HCT116 (cell line): ENCODE data around the gene ST6GAL2. TPM values are rescaled to one million over a fixed set of nuclear protein-coding genes. Genes with fewer than 3 reads are reported as not detected.

ENCODE experiments used
- ATAC-seq: fragments of 200-7000 bp; cut with Tn5 transposase; 2 replicates; pipeline ENCODE4 v1.9.1; 2020; ENCODE audit warnings: mild to moderate bottlenecking, moderate library complexity
- BruUV-seq: library from RNA; stranded (reverse); fragments of 400-500 nt; replicated peaks from 2 replicates; lab custom pipeline; 2021; lab: Mats Ljungman, UMichigan
- CTCF ChIA-PET: fragments of 300-600 bp; sonication (Branson Sonifier 250); formaldehyde crosslinking; loops from one replicate; lab custom pipeline; 2021; ENCODE audit warnings: antibody characterized with exemption; lab: Charles Lee
- POLR2A ChIA-PET: fragments of 300-600, 350-600 bp; sonication (Branson Sonifier 250); formaldehyde crosslinking; loops from one replicate; lab custom pipeline; 2021; ENCODE audit warnings: antibody characterized with exemption; lab: Charles Lee
- RAD21 ChIA-PET, 2 experiments: fragments of 300-600 bp; sonication (Branson Sonifier 250); formaldehyde crosslinking; loops; one replicate each; lab custom pipeline; 2023; ENCODE audit warnings: low total read pairs in 2 of 2; ENCODE audit not compliant: uncharacterized antibody in 2 of 2, unreplicated experiment in 2 of 2, low non-redundant PET in 1 of 2; lab: Charles Lee
- DNase-seq: peaks from one replicate; pipeline ENCODE4 v3.0.0-alpha.2; 2010; ENCODE audit warnings: low read depth, low spot score
- H2AFZ ChIP-seq: fragments of 200-600 bp; shearing (Covaris generic), sonication (generic); 2 replicates; pipeline ENCODE4 v1.6.1; 2017; ENCODE audit warnings: low read depth, mixed run types, mixed read lengths, antibody characterized with exemption, low read length; ENCODE audit not compliant: poor library complexity, severe bottlenecking
- H3K27ac ChIP-seq: 2 replicates; pipeline ENCODE4 v1.5.1; 2012; ENCODE audit warnings: low read depth, low read length
- H3K27me3 ChIP-seq: fragments of 200-600 bp; sonication (generic); 2 replicates; pipeline ENCODE4 v1.6.1; 2016; ENCODE audit warnings: mixed run types, low read length, mixed read lengths; ENCODE audit not compliant: insufficient read depth
- H3K36me3 ChIP-seq, 2 experiments: fragments of 200-500 bp in 1 of 2; fragments of 200-600 bp in 1 of 2; sonication (Bioruptor generic) in 1 of 2; sonication (generic) in 1 of 2; 2 replicates each; pipeline versions ENCODE4 v1.5.1 to v1.6.1; 2014 to 2016; ENCODE audit warnings: low read length in 2 of 2, inconsistent platforms in 1 of 2, mixed read lengths in 1 of 2, mixed run types in 1 of 2; ENCODE audit not compliant: insufficient read depth in 2 of 2, control insufficient read depth in 1 of 2
- H3K4me1 ChIP-seq, 2 experiments: fragments of 200-600 bp in 1 of 2; sonication (generic) in 1 of 2; 2 replicates each; pipeline versions ENCODE4 v1.5.1 to v1.6.1; 2012 to 2017; ENCODE audit warnings: low read length in 2 of 2, inconsistent platforms in 1 of 2, mild to moderate bottlenecking in 1 of 2, mixed read lengths in 1 of 2, mixed run types in 1 of 2, moderate library complexity in 1 of 2; ENCODE audit not compliant: insufficient read depth in 2 of 2, control insufficient read depth in 1 of 2
- H3K4me2 ChIP-seq: fragments of 200-600 bp; sonication (generic); 2 replicates; pipeline ENCODE4 v1.6.1; 2017; ENCODE audit warnings: mixed run types, low read length, mixed read lengths
- H3K4me3 ChIP-seq, 2 experiments: fragments of 200-600 bp in 1 of 2; sonication (generic) in 1 of 2; replicated peaks in 1 of 2; 2 replicates each; pipeline ENCODE4 v1.5.1; 2011 to 2016; ENCODE audit warnings: low read length in 2 of 2, control low read depth in 1 of 2, low read depth in 1 of 2, mild to moderate bottlenecking in 1 of 2, mixed read lengths in 1 of 2, mixed run types in 1 of 2
- H3K79me2 ChIP-seq: fragments of 200-600 bp; sonication (generic); 2 replicates; pipeline ENCODE4 v1.6.1; 2017; ENCODE audit warnings: mild to moderate bottlenecking, mixed run types, low read length, moderate library complexity, mixed read lengths; ENCODE audit not compliant: insufficient read depth
- H3K9ac ChIP-seq: fragments of 200-600 bp; sonication (generic); 2 replicates; pipeline ENCODE4 v1.6.1; 2016; ENCODE audit warnings: low read length, mixed read lengths
- H3K9me2 ChIP-seq: fragments of 200-600 bp; sonication (generic), shearing (Covaris generic); 2 replicates; pipeline ENCODE4 v1.6.1; 2017; ENCODE audit warnings: mixed run types, mild to moderate bottlenecking, moderate library complexity; ENCODE audit not compliant: insufficient read depth
- H3K9me3 ChIP-seq, 2 experiments: fragments of 200-500 bp in 1 of 2; fragments of 200-600 bp in 1 of 2; sonication (Bioruptor generic) in 1 of 2; sonication (generic) in 1 of 2; 2 replicates each; pipeline ENCODE4 v1.6.1; 2014 to 2017; ENCODE audit warnings: low read length in 2 of 2, mixed read lengths in 2 of 2, inconsistent platforms in 1 of 2, low read depth in 1 of 2, mild to moderate bottlenecking in 1 of 2, mixed run types in 1 of 2, moderate library complexity in 1 of 2; ENCODE audit not compliant: control insufficient read depth in 1 of 2, insufficient read depth in 1 of 2
- H4K20me1 ChIP-seq: fragments of 200-600 bp; sonication (generic), shearing (Covaris generic); 2 replicates; pipeline ENCODE4 v1.6.1; 2017; ENCODE audit warnings: mixed run types, mild to moderate bottlenecking, moderate library complexity; ENCODE audit not compliant: insufficient read depth
- ATF3 ChIP-seq: IDR thresholded peaks from 2 replicates; pipeline ENCODE4 v1.6.1; 2012
- CBX3 ChIP-seq: IDR thresholded peaks from 2 replicates; pipeline ENCODE4 v1.6.1; 2012; ENCODE audit warnings: low read depth
- CEBPB ChIP-seq: IDR thresholded peaks from 2 replicates; pipeline ENCODE4 v1.6.1; 2012; ENCODE audit warnings: low read depth
- CTCF ChIP-seq, 3 experiments: fragments of 200-600 bp in 1 of 3; sonication (generic) in 1 of 3; IDR thresholded peaks in 2 of 3; conservative IDR thresholded peaks in 1 of 3; 2 replicates each; pipeline ENCODE4 v1.5.1; 2012 to 2017; ENCODE audit warnings: low read depth in 2 of 3, low read length in 2 of 3, antibody characterized with exemption in 1 of 3, borderline replicate concordance in 1 of 3, control low read depth in 1 of 3, mild to moderate bottlenecking in 1 of 3, mixed read lengths in 1 of 3, mixed run types in 1 of 3, moderate library complexity in 1 of 3; ENCODE audit not compliant: insufficient read depth in 1 of 3
- ELF1 ChIP-seq: IDR thresholded peaks from 2 replicates; pipeline ENCODE4 v1.6.1; 2012; ENCODE audit warnings: low read depth, borderline replicate concordance
- EZH2 ChIP-seq: fragments of 200-600 bp; sonication (generic); IDR thresholded peaks from 2 replicates; pipeline ENCODE4 v1.6.1; 2017; ENCODE audit warnings: antibody characterized with exemption, mixed run types
- FOSL1 ChIP-seq: IDR thresholded peaks from 2 replicates; pipeline ENCODE4 v1.6.1; 2012; ENCODE audit warnings: low read depth
- MAX ChIP-seq: IDR thresholded peaks from 2 replicates; pipeline ENCODE4 v1.6.1; 2012
- POLR2A ChIP-seq: IDR thresholded peaks from 2 replicates; pipeline ENCODE4 v1.7.0; 2011; ENCODE audit warnings: borderline replicate concordance; ENCODE audit not compliant: insufficient read depth, insufficient read length; ENCODE audit errors: extremely low read depth
- RAD21 ChIP-seq: IDR thresholded peaks from 2 replicates; pipeline ENCODE4 v1.6.1; 2012; ENCODE audit warnings: low read depth, mild to moderate bottlenecking
- REST ChIP-seq: IDR thresholded peaks from 2 replicates; pipeline ENCODE4 v1.6.1; 2012; ENCODE audit warnings: low read depth
- SIN3A ChIP-seq: IDR thresholded peaks from 2 replicates; pipeline ENCODE4 v1.6.1; 2012; ENCODE audit warnings: low read depth
- TCF7L2 ChIP-seq: IDR thresholded peaks from 2 replicates; pipeline ENCODE4 v1.7.0; 2011; ENCODE audit warnings: borderline replicate concordance, inconsistent platforms; ENCODE audit not compliant: insufficient read depth, insufficient read length; ENCODE audit errors: extremely low read depth
- ZBTB33 ChIP-seq: IDR thresholded peaks from 2 replicates; pipeline ENCODE4 v1.6.1; 2011; ENCODE audit warnings: mild to moderate bottlenecking, low read length, moderate library complexity; ENCODE audit not compliant: insufficient replicate concordance; ENCODE audit errors: extremely low read depth
- ZNF274 ChIP-seq: fragments of 200-500 bp; sonication (Bioruptor generic); IDR thresholded peaks from 2 replicates; pipeline ENCODE4 v1.6.1; 2014; ENCODE audit warnings: mild to moderate bottlenecking, low read depth, low read length, inconsistent platforms
- intact Hi-C: fragments of 100-400 bp; cut with micrococcal nuclease; formaldehyde crosslinking; loops from 2 replicates; pipeline ENCODE4 v1.10.0; 2022
- total RNA-seq: library from RNA; stranded (reverse); gene quantifications from one replicate; pipeline ENCODE4 v1.2.1, GENCODE V29; 2021; ENCODE audit not compliant: unreplicated experiment

ST6GAL2 gene
- total RNA-seq, 1 experiment from 2014 or later, result not detected

GRCh38 chr2:106892048-106892447 is 6.1 kb upstream of the ST6GAL2 start:
- Histone ChIP-seq H3K4me3 (no peak overlapping the region), H3K27ac (no peak overlapping the region), H4K20me1 (no peaks in the 10 kb centered on the region), H3K4me2 (no peak overlapping the region), H3K9ac (no peak overlapping the region), H3K4me1 (no peaks in the 10 kb centered on the region), H3K27me3 (no peaks in the 10 kb centered on the region), H3K9me2 (no peaks in the 10 kb centered on the region), H3K36me3 (no peaks in the 10 kb centered on the region), H3K79me2 (no peaks in the 10 kb centered on the region), H3K9me3 (peaks cover 3 to 22% of the 10 kb centered on the region in 2 experiments; a peak in 2 of 4 replicates), H2AFZ (no peak overlapping the region)
- no peak for ATAC-seq
- intact Hi-C loops, result no loop called here
- DNase-seq, result no peak
- CTCF ChIA-PET, result no interaction called here
- RAD21 ChIA-PET, result no interaction called here
- no TSS peak for BruUV-seq
- TF ChIP-seq RAD21, result no peak
- no peak for TF ChIP-seq MAX
- no peak for TF ChIP-seq POLR2A
- no peak for TF ChIP-seq ELF1
- no peak for TF ChIP-seq TCF7L2
- no peak for TF ChIP-seq CTCF (IDR thresholded peaks at IDR 0.05 in 2 of 3, conservative IDR thresholded peaks at IDR 0.05 in 1 of 3; ENCODE audit: borderline replicate concordance in 1 of 3, insufficient read depth in 1 of 3, low read depth in 2 of 3, low read length in 2 of 3)
- no peak for TF ChIP-seq REST
- TF ChIP-seq CEBPB, result no peak
- no peak for TF ChIP-seq EZH2
- TF ChIP-seq FOSL1, result no peak
- TF ChIP-seq CBX3, result no peak
- TF ChIP-seq ZNF274, result no peak
- no peak for TF ChIP-seq ATF3
- no peak for TF ChIP-seq ZBTB33
- no peak for TF ChIP-seq SIN3A
- POLR2A ChIA-PET, result no interaction called here
